H1 (cell line): ENCODE data around the gene MCCC1. TPM values are rescaled to one million over a fixed set of nuclear protein-coding genes. Genes with fewer than 3 reads are reported as not detected.

ENCODE experiments used
- CTCF ChIA-PET: fragments of 300-600 bp; sonication (Branson Sonifier 250); formaldehyde crosslinking; loops from one replicate; lab custom pipeline; 2021; ENCODE audit not compliant: partially characterized antibody; lab: Charles Lee
- POLR2A ChIA-PET: fragments of 300-600 bp; sonication (Branson Sonifier 250); formaldehyde crosslinking; loops from one replicate; lab custom pipeline; 2021; ENCODE audit warnings: inconsistent platforms; ENCODE audit not compliant: partially characterized antibody; lab: Charles Lee
- DNase-seq, 2 experiments: peaks; one replicate each; pipeline versions ENCODE4 v3.0.0 to v3.0.0-alpha.2; 2010 to 2022; ENCODE audit warnings: low spot score in 2 of 2, low read depth in 1 of 2, mixed read lengths in 1 of 2
- FAIRE-seq: peaks from 2 replicates; lab custom pipeline; 2011; peaks lifted over from hg19 to GRCh38; lab: Jason Lieb, UNC
- H2AFZ ChIP-seq: 2 replicates; pipeline ENCODE4 v1.8.1; 2012; ENCODE audit warnings: low read length, inconsistent platforms
- H2AK5ac ChIP-seq: 2 replicates; pipeline ENCODE4 v1.6.1; 2013; ENCODE audit warnings: low read depth, low read length
- H2BK120ac ChIP-seq: replicated peaks from 2 replicates; pipeline ENCODE3; 2013; ENCODE audit warnings: low read depth, low read length, inconsistent platforms
- H2BK12ac ChIP-seq: 2 replicates; pipeline ENCODE4 v1.6.1; 2013; ENCODE audit warnings: low read depth, low read length
- H2BK15ac ChIP-seq: 2 replicates; pipeline ENCODE4 v1.6.1; 2013; ENCODE audit warnings: low read length
- H2BK20ac ChIP-seq: 2 replicates; pipeline ENCODE4 v1.6.1; 2013; ENCODE audit warnings: low read length
- H2BK5ac ChIP-seq: 2 replicates; pipeline ENCODE4 v1.6.1; 2013; ENCODE audit warnings: low read depth, low read length
- H3K14ac ChIP-seq: 2 replicates; pipeline ENCODE4 v1.6.1; 2013; ENCODE audit warnings: inconsistent platforms; ENCODE audit not compliant: insufficient read length
- H3K18ac ChIP-seq: 2 replicates; pipeline ENCODE4 v1.6.1; 2013; ENCODE audit warnings: low read length; ENCODE audit errors: extremely low read depth
- H3K23ac ChIP-seq: 2 replicates; pipeline ENCODE4 v1.6.1; 2013; ENCODE audit warnings: inconsistent platforms; ENCODE audit not compliant: insufficient read length
- H3K23me2 ChIP-seq: 2 replicates; pipeline ENCODE4 v1.6.1; 2013; ENCODE audit warnings: low read depth, low read length
- H3K27ac ChIP-seq: 2 replicates; pipeline ENCODE4 v1.6.1; 2011; ENCODE audit warnings: low read depth, low read length, inconsistent platforms
- H3K27me3 ChIP-seq, 4 experiments: replicated peaks in 1 of 4; 1 replicate in 1 of 4; 2 replicates in 3 of 4; pipeline versions ENCODE4 v1.6.1 to v1.8.1; 2011 to 2013; ENCODE audit warnings: low read length in 3 of 4, mild to moderate bottlenecking in 3 of 4, inconsistent platforms in 2 of 4, mixed read lengths in 2 of 4, moderate library complexity in 1 of 4; ENCODE audit not compliant: control insufficient read depth in 3 of 4, insufficient read depth in 3 of 4; ENCODE audit errors: extremely low read depth in 1 of 4
- H3K36me3 ChIP-seq, 4 experiments: 2 replicates each; pipeline versions ENCODE4 v1.6.1 to v1.8.1; 2011 to 2013; ENCODE audit warnings: mild to moderate bottlenecking in 4 of 4, low read length in 3 of 4, moderate library complexity in 2 of 4, control low read depth in 1 of 4, inconsistent platforms in 1 of 4; ENCODE audit not compliant: insufficient read depth in 4 of 4, control insufficient read depth in 2 of 4
- H3K4ac ChIP-seq: replicated peaks from 2 replicates; pipeline ENCODE3; 2013; ENCODE audit warnings: low read length, low read depth, mixed read lengths, inconsistent platforms; ENCODE audit not compliant: insufficient read length
- H3K4me1 ChIP-seq, 4 experiments: replicated peaks in 1 of 4; 1 replicate in 1 of 4; 2 replicates in 3 of 4; pipeline versions ENCODE4 v1.6.1 to v1.8.1; 2011 to 2013; ENCODE audit warnings: low read length in 3 of 4, inconsistent platforms in 2 of 4, mixed read lengths in 1 of 4; ENCODE audit not compliant: insufficient read depth in 4 of 4, control insufficient read depth in 3 of 4
- H3K4me2 ChIP-seq, 2 experiments: 2 replicates each; pipeline versions ENCODE4 v1.6.1 to v1.8.1; 2011 to 2013; ENCODE audit warnings: low read depth in 2 of 2, low read length in 2 of 2, control low read depth in 1 of 2, inconsistent platforms in 1 of 2, mild to moderate bottlenecking in 1 of 2; ENCODE audit not compliant: insufficient read depth in 1 of 2
- H3K4me3 ChIP-seq, 4 experiments: fragments of 200-600, 300-600 bp in 1 of 4; sonication (generic), shearing (Covaris generic), sonication (Bioruptor Twin) in 1 of 4; 2 replicates each; pipeline versions ENCODE4 v1.5.1 to v1.8.1; 2011 to 2016; ENCODE audit warnings: low read length in 4 of 4, low read depth in 3 of 4, control low read depth in 2 of 4, inconsistent platforms in 2 of 4, mild to moderate bottlenecking in 2 of 4, mixed read lengths in 1 of 4, moderate library complexity in 1 of 4; ENCODE audit not compliant: insufficient read depth in 2 of 4; ENCODE audit errors: extremely low read depth in 1 of 4
- H3K56ac ChIP-seq: replicated peaks from 2 replicates; pipeline ENCODE3; 2013; ENCODE audit warnings: low read depth, mild to moderate bottlenecking, mixed read lengths, low read length, inconsistent platforms; ENCODE audit not compliant: insufficient read length
- H3K79me1 ChIP-seq: 2 replicates; pipeline ENCODE4 v1.6.1; 2013; ENCODE audit warnings: low read depth, low read length, control low read depth
- H3K79me2 ChIP-seq, 2 experiments: 2 replicates each; pipeline versions ENCODE4 v1.6.1 to v1.8.1; 2012 to 2013; ENCODE audit warnings: low read length in 2 of 2, mild to moderate bottlenecking in 2 of 2, inconsistent platforms in 1 of 2; ENCODE audit not compliant: insufficient read depth in 2 of 2, control insufficient read depth in 1 of 2
- H3K9ac ChIP-seq, 4 experiments: replicated peaks in 1 of 4; 1 replicate in 1 of 4; 2 replicates in 3 of 4; pipeline versions ENCODE4 v1.6.1 to v1.8.1; 2011 to 2013; ENCODE audit warnings: low read depth in 3 of 4, low read length in 3 of 4, control low read depth in 2 of 4, mild to moderate bottlenecking in 2 of 4, moderate library complexity in 2 of 4, inconsistent platforms in 1 of 4; ENCODE audit errors: extremely low read depth in 1 of 4
- H3K9me3 ChIP-seq, 2 experiments: 2 replicates each; pipeline versions ENCODE4 v1.6.1 to v1.8.1; 2012 to 2013; ENCODE audit warnings: mild to moderate bottlenecking in 2 of 2, moderate library complexity in 2 of 2, control low read depth in 1 of 2, inconsistent platforms in 1 of 2, low read depth in 1 of 2, low read length in 1 of 2, mixed read lengths in 1 of 2; ENCODE audit not compliant: insufficient read depth in 2 of 2
- H4K20me1 ChIP-seq, 2 experiments: replicated peaks in 1 of 2; 2 replicates each; pipeline versions ENCODE3 to v1.8.1; 2011 to 2013; ENCODE audit warnings: inconsistent platforms in 2 of 2, low read length in 2 of 2, mild to moderate bottlenecking in 1 of 2; ENCODE audit not compliant: insufficient read depth in 2 of 2, control insufficient read depth in 1 of 2
- H4K5ac ChIP-seq: 2 replicates; pipeline ENCODE4 v1.6.1; 2013; ENCODE audit warnings: low read length, low read depth, mixed read lengths, inconsistent platforms; ENCODE audit not compliant: insufficient read length
- H4K8ac ChIP-seq: 2 replicates; pipeline ENCODE4 v1.8.0; 2013; ENCODE audit warnings: mild to moderate bottlenecking, moderate library complexity, low read length, inconsistent platforms; ENCODE audit not compliant: insufficient read depth; ENCODE audit errors: extremely low read depth
- H4K91ac ChIP-seq: replicated peaks from 2 replicates; pipeline ENCODE3; 2013; ENCODE audit warnings: low read length, mixed read lengths, inconsistent platforms; ENCODE audit not compliant: insufficient read length
- ATF3 ChIP-seq: IDR thresholded peaks from 2 replicates; pipeline ENCODE4 v1.6.1; 2011; ENCODE audit warnings: low read depth, mild to moderate bottlenecking, low read length; ENCODE audit not compliant: insufficient read depth
- CEBPB ChIP-seq: IDR thresholded peaks from 2 replicates; pipeline ENCODE4 v1.6.1; 2012; ENCODE audit warnings: low read depth, low read length
- HDAC2 ChIP-seq, 2 experiments: fragments of 300-600 bp in 1 of 2; sonication (generic) in 1 of 2; IDR thresholded peaks; 2 replicates each; pipeline ENCODE4 v1.6.1; 2011 to 2012; ENCODE audit warnings: low read depth in 2 of 2, low read length in 2 of 2, mild to moderate bottlenecking in 2 of 2, moderate library complexity in 2 of 2, borderline replicate concordance in 1 of 2, inconsistent platforms in 1 of 2
- HDAC6 ChIP-seq: IDR thresholded peaks from one replicate; pipeline ENCODE4 v1.7.1; 2012; ENCODE audit warnings: low read depth, mild to moderate bottlenecking, inconsistent platforms, low read length, moderate library complexity
- MAFK ChIP-seq: IDR thresholded peaks from 2 replicates; pipeline ENCODE4 v1.6.1; 2012; ENCODE audit warnings: low read depth, mild to moderate bottlenecking, improper control_type of control experiment, low read length
- POLR2A ChIP-seq, 2 experiments: IDR thresholded peaks; 1 replicate in 1 of 2; 2 replicates in 1 of 2; pipeline ENCODE4 v1.6.1; 2011; ENCODE audit warnings: low read depth in 2 of 2, low read length in 2 of 2, mild to moderate bottlenecking in 2 of 2; ENCODE audit errors: control extremely low read depth in 1 of 2
- RXRA ChIP-seq: IDR thresholded peaks from 2 replicates; pipeline ENCODE4 v1.6.1; 2011; ENCODE audit warnings: low read depth, mild to moderate bottlenecking, low read length, moderate library complexity; ENCODE audit not compliant: insufficient read depth
- SUZ12 ChIP-seq: fragments of 200-600 bp; sonication (generic); IDR thresholded peaks from 2 replicates; pipeline ENCODE4 v1.6.1; 2012; ENCODE audit warnings: mild to moderate bottlenecking, inconsistent platforms, low read length, moderate library complexity, mixed read lengths
- WGBS, 2 experiments: shearing (Covaris generic) in 1 of 2; methylation state at CpG; one replicate each; pipeline versions ENCODE4 v1.1.6 to v1.1.7; 2013 to 2015; ENCODE audit warnings: low lambda C conversion rate in 2 of 2, mixed read lengths in 2 of 2, inconsistent platforms in 1 of 2, low coverage in 1 of 2, missing lambda C conversion rate in 1 of 2; ENCODE audit not compliant: insufficient replicate concordance in 2 of 2, insufficient coverage in 1 of 2, insufficient read length in 1 of 2; ENCODE audit errors: extremely low coverage in 1 of 2, missing lambda C conversion rate in 1 of 2; 5-methylcytosine and 5-hydroxymethylcytosine counted together
- polyA plus RNA-seq, 7 experiments: library from polyadenylated mRNA; depleted of rRNA in 3 of 7; stranded (reverse) in 5 of 7; unstranded in 2 of 7; fragments of >200 nt in 5 of 7; fragments of 200-250 nt in 2 of 7; gene quantifications; 1 replicate in 5 of 7; 2 replicates in 1 of 7; 4 replicates in 1 of 7; pipeline versions ENCODE4 v1.2.1 to v1.2.3, GENCODE V29; 2011 to 2013; ENCODE audit warnings: missing spikeins in 2 of 7, mixed read lengths in 2 of 7
- total RNA-seq: library from RNA; stranded (reverse); fragmentation: NEBNext Ultra II Directional; extraction: Animal tissue kit (Norgen Biotek cat#: 25700); gene quantifications from 2 replicates; pipeline ENCODE4 v1.2.1, GENCODE V29; 2021

MCCC1 gene
- total and polyA plus RNA-seq, 2 of the 8 experiments (the other 6 are each of a cell fraction or from before 2014, with no cell fraction given) = 10.8 to 21.5 TPM

DNA sequence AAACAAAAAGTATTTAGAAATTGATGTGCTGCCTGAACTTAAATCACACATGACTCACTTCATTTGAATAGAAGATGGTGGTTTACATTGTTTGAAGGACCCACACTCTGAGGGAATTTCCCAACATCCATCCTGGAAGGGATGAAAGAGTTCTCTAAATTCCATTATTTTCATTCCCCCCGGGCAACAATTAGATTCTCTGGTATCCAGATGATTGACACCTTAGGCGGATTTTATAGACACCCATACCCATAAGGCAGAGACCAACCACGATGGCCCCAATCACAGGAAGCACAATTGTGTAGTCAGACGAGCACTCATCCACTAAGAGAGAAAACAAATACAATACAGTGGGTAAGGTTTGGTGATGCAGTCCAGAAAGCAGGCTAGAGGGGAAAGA lies 24.6 kb upstream of the MCCC1 start:
- POLR2A ChIA-PET = no interaction called here
- CTCF ChIA-PET = interaction anchor here (1.0 to 5.2 kb wide), 13 partner anchors 14 to 370 kb away, joined by 3 to 80 read pairs (median 5); no protein-coding TSS in a partner anchor
- Histone ChIP-seq H3K23ac (no peak overlapping the region), H2BK15ac (no peak overlapping the region), H3K27ac (no peak overlapping the region), H3K9me3 (peaks cover 0 to 2% of the 10 kb centered on the region in 2 experiments; a peak in 1 of 4 replicates), H4K5ac (no peak overlapping the region), H2BK12ac (no peak overlapping the region), H3K4me2 (no peak overlapping the region), H2BK120ac (no peak overlapping the region), H3K23me2 (no peaks in the 10 kb centered on the region), H2AFZ (no peak overlapping the region), H2BK5ac (no peak overlapping the region), H2BK20ac (no peak overlapping the region), H3K27me3 (no peaks in the 10 kb centered on the region), H3K79me1 (no peaks in the 10 kb centered on the region), H4K20me1 (no peaks in the 10 kb centered on the region), H3K18ac (no peak overlapping the region), H3K79me2 (no peaks in the 10 kb centered on the region), H3K56ac (no peak overlapping the region), H2AK5ac (no peak overlapping the region), H3K4me1 (no peaks in the 10 kb centered on the region), H3K4me3 (no peak overlapping the region), H3K9ac (no peak overlapping the region), H3K36me3 (no peaks in the 10 kb centered on the region), H3K14ac (no peak overlapping the region), H3K4ac (no peak overlapping the region), H4K91ac (no peak overlapping the region), H4K8ac (no peak overlapping the region)
- 79% methylated on average over 4 of the region's 4 CpGs; no CpG with 5 or more reads in 1 of the 2 experiments for WGBS, 2 experiments
- no peak for DNase-seq
- TF ChIP-seq CEBPB (no peak), HDAC2 (IDR thresholded peaks at IDR 0.05; ENCODE audit: borderline replicate concordance in 1 of 2, low read depth in 2 of 2, low read length in 2 of 2) (no peak), ATF3 (no peak), RXRA (no peak), HDAC6 (no peak), SUZ12 (no peak), POLR2A (IDR thresholded peaks at IDR 0.05; ENCODE audit: control extremely low read depth in 1 of 2, low read depth in 2 of 2, low read length in 2 of 2) (no peak), MAFK (no peak)
- FAIRE-seq = no peak
